Measurements from ENCODE around the gene BGLAP.
A peak's percentile ranks its signal among the peaks of the same experiment; 100 is the strongest.
"Not testable (repeated sequence)": the region's sequence is repeated elsewhere in the genome, so short reads cannot be mapped to it uniquely, and the experiment has no call there.

BGLAP gene

GRCh38 chr1:156212833-156213643 lies 28.9 kb upstream of the BGLAP start, which contains the start of gene PMF1:
Gene PMF1, plus strand, starts transcription at chr1:156213007. Its CDS starts 9 bp downstream, at chr1:156213016.
- ChIA-PET CTCF (interaction anchor here (0.7 to 3.9 kb wide), 10 partner anchors 9 to 124 kb away, joined by 3 to 43 read pairs (median 4); partner anchors contain the start of gene SLC25A44), POLR2A (interaction anchor here (1.0 to 1.7 kb wide), 8 partner anchors 9 to 90 kb away, joined by 4 to 19 read pairs (median 4); partner anchors contain the start of gene SLC25A44)
- peak; percentile 75 for DNase-seq (ENCODE audit: low read depth, low spot score)
- TF ChIP-seq, protein P1, sequence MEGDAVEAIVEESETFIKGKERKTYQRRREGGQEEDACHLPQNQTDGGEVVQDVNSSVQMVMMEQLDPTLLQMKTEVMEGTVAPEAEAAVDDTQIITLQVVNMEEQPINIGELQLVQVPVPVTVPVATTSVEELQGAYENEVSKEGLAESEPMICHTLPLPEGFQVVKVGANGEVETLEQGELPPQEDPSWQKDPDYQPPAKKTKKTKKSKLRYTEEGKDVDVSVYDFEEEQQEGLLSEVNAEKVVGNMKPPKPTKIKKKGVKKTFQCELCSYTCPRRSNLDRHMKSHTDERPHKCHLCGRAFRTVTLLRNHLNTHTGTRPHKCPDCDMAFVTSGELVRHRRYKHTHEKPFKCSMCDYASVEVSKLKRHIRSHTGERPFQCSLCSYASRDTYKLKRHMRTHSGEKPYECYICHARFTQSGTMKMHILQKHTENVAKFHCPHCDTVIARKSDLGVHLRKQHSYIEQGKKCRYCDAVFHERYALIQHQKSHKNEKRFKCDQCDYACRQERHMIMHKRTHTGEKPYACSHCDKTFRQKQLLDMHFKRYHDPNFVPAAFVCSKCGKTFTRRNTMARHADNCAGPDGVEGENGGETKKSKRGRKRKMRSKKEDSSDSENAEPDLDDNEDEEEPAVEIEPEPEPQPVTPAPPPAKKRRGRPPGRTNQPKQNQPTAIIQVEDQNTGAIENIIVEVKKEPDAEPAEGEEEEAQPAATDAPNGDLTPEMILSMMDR (IDR thresholded peaks at IDR 0.05; ENCODE audit: insufficient read depth, low read length, missing control alignments), result no peak
- peak within 1 kb of the TSS; percentile 96 for H3K4me3 ChIP-seq (ENCODE audit: low read depth, low read length)

- H3K4me3 ChIP-seq (ENCODE audit: low read depth, low read length), result peak overlapping the region; percentile 96
- DNase-seq (ENCODE audit: low read depth, low spot score), result no peak
- ChIA-PET POLR2A (interaction anchor here (1.0 to 1.7 kb wide), 6 partner anchors 10 to 91 kb away, joined by 4 to 19 read pairs (median 4); partner anchors contain the start of gene SLC25A44), CTCF (interaction anchor here (1.0 to 3.9 kb wide), 6 partner anchors 10 to 125 kb away, joined by 3 to 43 read pairs (median 5); no protein-coding TSS in a partner anchor)
- TF ChIP-seq, protein P1 (IDR thresholded peaks at IDR 0.05; ENCODE audit: insufficient read depth, low read length, missing control alignments), result no peak
These were observed 28.4 kb upstream of the BGLAP start for GRCh38 chr1:156213644-156213966.

- peak overlapping the region; percentile 96 for H3K4me3 ChIP-seq (ENCODE audit: low read depth, low read length)
- CTCF ChIA-PET, result interaction anchor here (0.6 to 3.9 kb wide), 5 partner anchors 10 to 124 kb away, joined by 3 to 43 read pairs (median 5); no protein-coding TSS in a partner anchor
- no peak for DNase-seq (ENCODE audit: low read depth, low spot score)
- TF ChIP-seq, protein P1 (IDR thresholded peaks at IDR 0.05; ENCODE audit: insufficient read depth, low read length, missing control alignments), result no peak
- POLR2A ChIA-PET, result interaction anchor here (1.2 to 1.7 kb wide), 2 partner anchors 19 to 21 kb away, joined by 4 to 19 read pairs; partner anchors contain the start of gene SLC25A44
These were observed 27.8 kb upstream of the BGLAP start for GRCh38 chr1:156214024-156214748.

DNA sequence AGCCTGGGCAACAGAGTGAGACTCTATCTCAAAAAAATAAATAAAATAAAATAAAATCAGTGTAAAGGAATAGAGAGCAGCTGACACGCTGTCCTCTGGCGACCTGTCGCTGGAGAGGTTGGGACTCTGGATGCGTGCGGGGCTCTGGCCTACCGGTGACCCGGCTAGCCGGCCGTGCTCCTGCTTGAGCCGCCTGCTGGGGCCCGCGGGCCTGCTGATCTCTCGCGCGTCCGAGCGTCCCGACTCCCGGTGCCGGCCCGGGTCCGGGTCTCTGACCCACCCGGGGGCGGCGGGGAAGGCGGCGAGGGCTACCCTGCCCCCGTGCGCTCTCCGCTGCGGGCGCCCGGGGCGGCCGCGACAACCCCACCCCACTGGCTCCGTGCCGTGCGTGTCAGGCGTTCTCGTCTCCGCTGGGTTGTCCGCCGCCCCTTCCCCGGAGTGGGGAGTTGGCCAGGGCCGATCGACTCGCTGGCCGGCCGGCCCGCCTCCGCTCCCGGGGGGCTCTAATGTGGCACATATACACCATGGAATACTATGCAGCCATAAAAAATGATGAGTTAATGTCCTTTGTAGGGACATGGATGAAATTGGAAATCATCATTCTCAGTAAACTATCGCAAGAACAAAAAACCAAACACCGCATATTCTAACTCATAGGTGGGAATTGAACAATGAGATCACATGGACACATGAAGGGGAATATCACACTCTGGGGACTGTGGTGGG lies 25.5 kb upstream of the BGLAP start:
- DNase-seq (ENCODE audit: low read depth, low spot score); POLR2A ChIA-PET; H3K4me3 ChIP-seq (ENCODE audit: low read depth, low read length); CTCF ChIA-PET: not testable (repeated sequence)

DNA sequence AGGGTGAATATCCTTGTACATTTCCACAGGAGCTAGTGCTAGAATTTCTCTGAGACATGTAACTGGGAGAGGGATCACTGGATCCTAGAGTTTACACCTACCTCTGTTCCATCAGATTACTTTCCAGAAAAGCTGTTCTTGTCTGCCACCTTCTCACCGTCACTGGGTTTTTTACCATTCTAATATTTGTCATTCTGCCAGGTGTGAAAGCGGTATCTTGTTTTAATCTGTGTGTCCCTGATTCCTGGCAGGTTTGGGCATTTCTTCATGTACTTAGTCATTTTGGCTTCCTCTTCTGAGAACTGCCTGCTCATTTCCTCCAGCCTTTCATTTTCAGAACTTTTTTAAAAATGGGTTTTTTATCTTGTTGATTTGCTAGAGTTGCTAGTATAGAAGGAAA lies 24.1 kb upstream of the BGLAP start:
- ChIA-PET POLR2A (no interaction called here), CTCF (interaction anchor here (0.9 to 14.6 kb wide), 5 partner anchors 9 to 125 kb away, joined by 3 to 340 read pairs (median 4); no protein-coding TSS in a partner anchor)
- no peak for DNase-seq (ENCODE audit: low read depth, low spot score)
- TF ChIP-seq, protein P1 (IDR thresholded peaks at IDR 0.05; ENCODE audit: insufficient read depth, low read length, missing control alignments), result no peak
- no peak overlapping the region for H3K4me3 ChIP-seq (ENCODE audit: low read depth, low read length)

GRCh38 chr1:156220226-156220625 lies 21.8 kb upstream of the BGLAP start:
- ChIA-PET CTCF (interaction anchor here (1.7 to 14.6 kb wide), 2 partner anchors 78 to 127 kb away, joined by 4 to 340 read pairs; no protein-coding TSS in a partner anchor), POLR2A (no interaction called here)
- no peak overlapping the region for H3K4me3 ChIP-seq (ENCODE audit: low read depth, low read length)
- TF ChIP-seq, protein P1 (IDR thresholded peaks at IDR 0.05; ENCODE audit: insufficient read depth, low read length, missing control alignments), result no peak
- DNase-seq (ENCODE audit: low read depth, low spot score), result no peak
